Mesenteric fat pad (tissue), 1 donor: Measurements from ENCODE around the gene PTAFR. TPM values are rescaled to one million over a fixed set of nuclear protein-coding genes. Genes with fewer than 3 reads are reported as not detected.

Experiments
- DNase-seq: peaks from one replicate; pipeline ENCODE4 v3.0.0-alpha.2; 2020; ENCODE audit warnings: low spot score
- total RNA-seq: library from RNA; stranded (reverse); fragmentation: NEBNext Ultra II Directional; extraction: Animal tissue kit (Norgen Biotek cat#: 25700); gene quantifications from one replicate; pipeline ENCODE4 v1.2.1, GENCODE V29; 2021
- donor health status: DM: yes; HTN: yes; CAD: no.

Gene PTAFR
- total RNA-seq, 1 donor from 2014 or later: 22.8 TPM

DNA sequence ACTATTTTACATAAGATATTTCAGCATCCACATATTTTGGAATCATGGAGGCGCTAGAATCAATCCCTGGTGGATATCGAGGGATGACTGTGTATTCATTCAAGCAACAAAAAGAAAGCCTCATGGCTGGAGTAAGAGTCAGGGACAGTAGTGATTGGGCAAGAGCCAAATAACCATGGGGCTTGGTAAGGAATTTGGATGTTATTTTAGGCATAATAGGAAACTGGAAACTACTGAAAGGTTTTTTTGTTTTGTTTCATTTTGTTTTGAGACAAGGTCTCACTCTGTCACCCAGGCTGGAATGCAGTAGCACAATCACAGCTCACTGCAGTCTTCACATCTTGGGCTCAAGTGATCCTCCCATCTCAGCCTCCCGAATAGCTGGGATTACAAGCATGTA is 54.3 kb downstream of the PTAFR start:
- no peak for DNase-seq

DNA sequence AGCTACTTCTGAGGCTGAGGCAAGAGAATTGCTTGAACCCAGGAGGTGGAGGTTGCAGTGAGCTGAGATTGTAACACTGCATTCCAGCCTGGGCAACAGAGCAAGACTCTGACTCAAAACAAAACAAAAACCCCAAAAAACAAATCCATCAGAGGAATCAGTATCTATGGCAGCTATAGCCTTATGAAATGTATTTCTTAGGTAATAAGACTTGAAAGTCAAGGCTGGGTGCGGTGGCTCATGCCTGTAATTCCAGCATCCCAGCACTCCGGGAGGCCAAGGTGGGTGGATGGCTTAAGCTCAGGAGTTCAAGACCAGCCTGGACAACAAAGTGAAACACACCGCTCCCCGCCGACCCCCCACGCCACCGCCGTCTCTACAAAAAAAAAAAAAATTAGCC is 56.9 kb downstream of the PTAFR start:
- DNase-seq: no peak

DNA sequence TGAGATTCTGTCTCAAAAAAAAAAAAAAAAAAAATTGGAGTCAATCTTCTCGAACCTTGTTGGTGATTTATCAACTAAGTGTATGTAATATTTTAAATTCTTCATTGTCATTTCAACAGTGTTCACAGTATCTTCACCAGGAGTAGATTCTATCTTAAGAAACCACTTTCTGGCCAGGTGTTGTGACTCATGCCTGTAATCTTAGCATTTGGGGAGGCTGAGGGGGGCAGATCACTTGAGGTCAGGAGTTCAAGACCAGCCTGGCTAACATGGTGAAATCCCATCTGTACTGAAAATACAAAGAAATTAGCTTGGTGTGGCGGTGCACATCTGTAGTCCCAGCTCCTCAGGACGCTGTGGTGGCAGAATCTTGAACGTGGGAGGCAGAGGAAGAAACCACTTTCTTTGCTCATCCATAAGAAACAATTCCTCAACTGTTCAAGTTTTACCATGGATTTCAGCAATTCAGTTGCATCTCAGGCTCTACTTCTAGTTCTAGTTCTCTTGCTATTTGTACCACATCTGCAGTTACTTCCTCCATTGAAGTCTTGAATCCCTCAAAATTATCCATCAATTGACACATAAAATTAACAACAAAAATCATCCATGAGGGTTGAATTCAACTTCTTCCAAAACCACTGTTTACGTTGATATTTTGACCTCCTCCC is 57.7 kb downstream of the PTAFR start:
- DNase-seq: no peak

DNA sequence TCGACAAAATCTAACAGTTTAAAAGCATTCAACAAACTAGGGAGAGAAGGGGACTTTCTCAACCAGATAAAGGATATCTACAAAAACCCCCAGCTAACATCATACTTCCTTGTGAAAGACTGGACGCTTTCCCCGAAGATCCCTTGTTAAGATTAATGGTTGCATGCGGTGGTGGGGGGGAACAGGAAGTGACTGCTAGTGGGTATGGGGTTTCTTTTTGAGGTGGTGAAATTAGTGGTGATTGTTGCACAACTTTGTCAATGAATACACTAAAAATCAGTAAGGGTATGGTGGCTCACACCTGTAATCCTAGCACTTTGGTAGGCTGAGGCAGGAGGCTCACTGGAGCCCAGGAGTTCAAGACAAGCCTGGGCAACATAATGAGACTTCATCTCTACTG is 61.2 kb downstream of the PTAFR start:
- no peak for DNase-seq

DNA sequence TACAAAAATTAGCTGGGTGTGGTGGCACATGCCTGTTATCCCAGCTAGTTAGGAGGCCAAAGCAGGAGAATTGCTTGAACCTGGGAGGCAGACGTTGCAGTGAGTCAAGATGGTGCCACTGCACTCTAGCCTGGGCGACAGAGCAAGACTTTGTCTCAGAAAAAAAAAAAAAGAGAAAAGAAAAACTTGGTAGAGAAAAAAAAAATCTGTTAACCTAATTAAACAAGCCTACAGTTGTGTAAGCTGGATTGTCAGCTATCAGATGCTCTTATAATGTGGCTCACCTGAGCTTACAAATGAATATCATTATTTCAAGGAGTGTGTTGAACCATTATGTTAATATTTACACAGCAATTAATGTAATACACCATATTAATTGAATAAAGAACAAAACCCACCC is 61.6 kb downstream of the PTAFR start:
- DNase-seq: no peak

DNA sequence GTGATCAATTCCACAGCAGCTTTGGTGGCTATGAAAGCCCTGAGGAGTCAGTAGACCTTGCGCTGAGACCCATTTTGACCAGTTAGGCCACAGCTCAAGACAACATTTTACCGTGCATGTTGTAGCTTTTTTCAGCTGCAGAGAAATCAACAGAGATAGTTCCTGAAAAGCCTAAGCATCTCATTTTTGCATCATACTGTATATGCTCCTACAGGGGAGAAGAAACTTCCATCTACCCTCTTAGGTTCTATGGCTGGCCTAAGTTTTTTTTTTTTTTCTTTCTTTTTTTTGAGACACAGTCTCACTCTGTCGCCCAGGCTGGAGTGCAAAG is 63.3 kb downstream of the PTAFR start:
- no peak for DNase-seq

DNA sequence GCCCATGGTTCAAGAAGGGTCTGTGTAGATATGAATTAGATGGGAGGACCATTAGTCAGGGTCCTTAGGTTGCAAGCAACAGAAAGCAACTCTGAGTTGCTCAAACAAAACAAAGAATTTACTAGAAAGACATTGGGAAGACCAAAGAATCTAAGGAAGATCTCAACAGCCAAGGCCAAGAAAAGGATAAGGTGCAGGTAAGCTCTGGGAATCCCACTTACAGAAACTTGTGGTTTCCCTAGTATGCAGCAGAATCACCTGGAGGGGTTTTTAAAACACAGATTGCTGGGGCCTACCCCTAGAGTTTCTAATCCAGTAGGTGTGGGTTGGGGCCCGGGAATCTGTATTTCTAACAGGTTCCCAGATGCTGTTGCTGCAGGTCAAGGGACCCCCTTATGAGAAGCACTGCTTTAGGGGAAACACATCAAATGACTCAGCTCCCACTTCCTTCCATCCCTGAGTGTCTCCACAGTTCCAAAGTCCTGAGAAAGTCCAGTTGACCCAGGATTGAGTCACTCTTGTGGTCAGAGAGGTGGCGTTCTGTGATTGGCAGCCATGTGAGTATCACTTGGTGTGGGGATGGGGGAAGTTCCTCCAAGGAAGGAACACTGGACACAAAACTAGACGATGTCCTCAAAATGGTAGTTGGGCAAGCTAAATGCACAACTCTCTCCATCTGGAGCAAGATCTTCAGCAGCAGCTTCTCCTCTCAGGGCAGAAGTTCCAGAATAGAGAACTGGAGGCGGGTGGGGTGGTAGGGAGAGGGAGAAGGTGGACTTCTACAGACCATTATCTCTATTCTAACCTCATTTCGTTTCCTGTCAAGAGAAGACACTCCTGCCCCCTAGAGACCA is 63.9 kb downstream of the PTAFR start:
- no peak for DNase-seq

DNA sequence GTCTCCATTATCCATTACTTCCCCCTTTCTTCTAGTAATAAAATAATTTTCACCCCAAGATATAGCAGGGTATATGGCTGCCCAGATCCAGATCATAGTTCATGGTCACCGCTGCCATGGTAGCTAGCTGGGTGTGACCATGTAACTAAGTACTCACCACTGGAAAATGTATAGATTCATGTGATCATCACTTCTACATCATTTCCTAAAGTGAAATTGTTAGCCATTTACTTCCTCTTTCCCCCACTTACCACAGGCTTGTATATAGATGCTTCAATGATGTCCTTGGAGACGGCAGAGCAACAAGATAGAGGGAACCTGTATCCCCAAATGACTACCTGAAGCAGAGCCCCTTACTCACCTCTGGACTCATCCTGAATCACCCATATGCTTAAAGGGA is 65.3 kb downstream of the PTAFR start:
- no peak for DNase-seq

DNA sequence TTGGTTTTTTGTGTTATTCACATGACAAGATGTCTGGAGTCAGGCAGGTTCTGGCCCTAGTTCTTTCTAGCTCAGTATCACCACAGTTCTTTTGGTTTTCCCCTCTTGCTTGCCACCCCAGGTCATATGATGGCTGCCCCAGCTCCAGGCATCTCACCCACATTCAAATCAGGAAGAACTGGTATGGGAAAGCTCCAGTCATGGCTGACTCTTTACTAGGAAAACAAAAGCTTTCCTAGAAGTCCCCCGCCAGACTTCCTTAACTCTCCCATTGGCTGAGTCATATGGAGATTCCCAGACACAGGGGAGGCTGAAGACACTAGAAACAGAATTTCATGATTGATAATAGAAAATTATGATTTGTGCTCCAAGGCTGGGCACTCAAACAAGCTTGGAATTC is 65.9 kb downstream of the PTAFR start:
- DNase-seq: no peak

DNA sequence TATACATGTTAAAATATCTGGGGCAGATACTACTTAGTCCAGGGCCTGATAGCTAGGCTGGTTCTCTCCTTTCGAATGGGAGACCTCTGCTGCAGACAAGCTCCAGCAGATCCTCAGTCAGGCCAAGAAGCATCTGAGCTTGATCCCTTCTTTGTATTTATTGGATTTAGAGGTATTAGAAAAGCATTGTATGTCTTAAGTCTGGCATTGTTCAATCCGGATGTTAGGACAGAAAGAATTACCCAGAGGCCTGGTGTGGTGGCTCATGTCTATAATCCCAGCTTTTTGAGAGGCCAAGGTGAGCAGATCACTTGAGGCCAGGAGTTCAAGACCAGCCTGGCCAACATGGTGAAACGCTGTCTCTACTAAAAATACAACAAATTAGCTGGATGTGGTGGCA is 66.9 kb downstream of the PTAFR start:
- DNase-seq: no peak

DNA sequence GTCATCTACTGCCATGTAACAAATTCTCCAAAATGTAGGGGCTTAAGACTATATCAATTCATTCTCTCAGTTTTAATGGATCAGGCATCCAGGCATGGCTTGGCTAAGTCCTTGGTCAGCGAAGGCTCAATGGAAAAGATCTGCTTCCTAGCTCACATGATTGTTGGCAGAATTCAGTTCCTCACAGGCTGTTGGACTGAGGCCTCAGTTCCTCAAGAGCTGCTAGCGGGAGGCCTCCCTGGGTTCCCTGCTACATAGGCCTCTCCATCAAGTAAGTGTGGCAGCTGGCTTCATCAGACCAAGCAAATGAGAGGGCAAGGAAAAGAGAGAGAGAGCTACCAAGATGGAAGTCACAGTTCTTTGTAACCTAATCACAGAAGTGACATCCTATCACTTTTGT is 68.5 kb downstream of the PTAFR start:
- no peak for DNase-seq

DNA sequence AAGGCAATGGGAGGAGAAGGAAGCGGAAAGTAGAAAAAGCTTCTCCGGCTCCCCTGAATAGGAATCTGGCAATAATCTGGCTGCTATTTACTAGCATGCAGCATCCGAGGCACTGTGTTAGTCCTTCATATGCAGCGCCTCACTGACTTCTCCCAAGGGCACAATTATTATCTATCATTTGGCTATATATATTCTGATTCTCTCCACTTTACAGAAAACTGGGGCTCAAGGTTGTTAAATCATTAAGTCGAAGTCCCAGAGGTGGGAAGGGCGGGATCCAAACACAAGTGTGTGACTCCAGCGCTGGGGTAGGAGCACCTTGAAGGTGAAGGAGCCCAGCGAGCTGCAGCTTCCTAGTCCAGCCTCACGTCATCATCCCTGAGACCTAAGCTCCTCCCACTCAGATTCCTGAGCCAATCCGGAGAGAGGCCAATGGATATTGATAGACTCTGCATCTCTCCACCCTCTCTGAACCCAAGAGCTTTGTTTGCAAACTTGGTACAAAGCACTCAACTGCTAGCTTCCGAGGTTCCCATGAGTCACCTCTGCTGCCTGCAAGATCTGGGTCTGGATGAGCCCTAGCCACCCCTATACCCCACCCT is 71.5 kb downstream of the PTAFR start:
- DNase-seq: no peak

DNA sequence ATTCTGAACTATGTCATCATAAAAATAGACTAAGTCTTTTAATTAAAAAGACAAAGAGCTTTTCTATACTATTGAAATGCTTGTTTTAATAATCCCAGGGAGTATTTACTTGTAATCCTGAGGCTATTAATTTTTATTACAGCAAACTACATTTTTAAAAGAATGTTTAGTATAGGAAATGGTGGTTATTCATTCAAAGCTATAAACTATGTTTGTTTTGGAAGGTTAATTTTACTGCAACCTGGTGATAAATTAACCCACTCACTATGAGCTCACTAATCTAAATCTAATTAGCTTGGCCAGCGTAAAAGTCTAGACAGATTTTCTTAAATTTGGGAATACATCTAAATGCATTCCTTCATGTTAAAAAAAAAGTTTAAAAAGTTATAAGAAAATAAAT is 74.3 kb downstream of the PTAFR start:
- DNase-seq: no peak

DNA sequence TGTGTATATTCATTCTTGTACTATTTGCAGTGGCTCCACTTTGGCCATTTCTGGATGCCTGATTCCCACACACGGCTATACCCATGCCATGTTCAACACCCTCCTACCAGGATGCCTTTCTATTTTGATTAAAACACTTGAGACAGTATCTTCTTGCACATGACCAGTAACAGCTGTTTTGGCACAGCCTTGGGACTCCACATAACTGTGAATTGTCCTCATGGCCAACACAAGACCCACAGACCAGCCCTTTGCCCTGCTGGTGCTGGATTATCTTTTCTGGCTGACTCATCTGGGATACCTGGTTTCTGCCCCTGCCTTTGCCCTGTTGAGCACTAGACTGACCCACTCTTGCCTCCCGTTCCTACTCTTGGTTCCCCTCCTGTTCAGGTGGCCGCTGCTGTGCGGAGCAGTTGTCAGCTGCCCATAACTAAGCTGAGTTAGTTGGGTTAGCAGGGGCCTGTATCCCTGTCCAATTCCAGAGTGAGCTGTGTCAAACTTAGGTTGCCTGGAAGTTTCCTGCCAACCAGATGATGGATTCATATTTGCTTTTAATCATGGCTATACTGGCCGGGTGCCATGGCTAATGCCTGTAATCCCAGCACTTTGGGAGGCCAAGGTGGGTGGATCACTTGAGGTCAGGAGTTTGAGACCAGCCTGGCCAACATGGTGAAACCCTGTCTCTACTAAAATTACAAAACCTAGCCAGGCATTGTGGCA is 77.3 kb downstream of the PTAFR start:
- no peak for DNase-seq

Other genes with a start within 250 kb of the PTAFR start
- gene SMPDL3B, start 241.7 kb downstream of the PTAFR start, total RNA-seq: not detected
- gene XKR8, start 216.7 kb downstream of the PTAFR start, total RNA-seq: 7.0 TPM
- gene EYA3, start 88.1 kb downstream of the PTAFR start, total RNA-seq: 15.3 TPM
- 70.7 TPM for gene DNAJC8, start 56.3 kb upstream of the PTAFR start, total RNA-seq
- 50.7 TPM for gene ATP5IF1, start 59.4 kb upstream of the PTAFR start, total RNA-seq
- gene SESN2, start 82.8 kb upstream of the PTAFR start, total RNA-seq: 23.2 TPM
- gene MED18, start 152.3 kb upstream of the PTAFR start, total RNA-seq: 15.3 TPM
- 23.8 TPM for gene PHACTR4, start 193.1 kb upstream of the PTAFR start, total RNA-seq